Endothelial cell of umbilical vein (primary cell): ENCODE results near the gene UNC13D. TPM values are rescaled to one million over a fixed set of nuclear protein-coding genes. Genes with fewer than 3 reads are reported as not detected.

Experiments used
- BruUV-seq: library from RNA; stranded (reverse); fragments of 400-500 nt; replicated peaks from 2 replicates; lab custom pipeline; 2021; lab: Mats Ljungman, UMichigan
- CTCF ChIA-PET: fragments of 300-600, 350-600 bp; sonication (Branson Sonifier 250); formaldehyde crosslinking; loops from one replicate; lab custom pipeline; 2021; ENCODE audit warnings: antibody characterized with exemption, inconsistent platforms; lab: Charles Lee
- POLR2A ChIA-PET: fragments of 300-600, 350-600 bp; sonication (Branson Sonifier 250); formaldehyde crosslinking; loops from one replicate; lab custom pipeline; 2021; ENCODE audit warnings: antibody characterized with exemption, inconsistent platforms; lab: Charles Lee
- DNase-seq: peaks from one replicate; pipeline ENCODE4 v3.0.0-alpha.2; 2011; ENCODE audit warnings: low read depth, low spot score
- FAIRE-seq: peaks from 2 replicates; lab custom pipeline; 2011; peaks lifted over from hg19 to GRCh38; lab: Jason Lieb, UNC
- H2AFZ ChIP-seq: 2 replicates; pipeline ENCODE4 v1.6.0; 2012; ENCODE audit warnings: low read depth, low read length, control low read depth, inconsistent platforms
- H3K27ac ChIP-seq: 2 replicates; pipeline ENCODE4 v1.5.1; 2011; ENCODE audit warnings: low read depth, mild to moderate bottlenecking, control low read depth, low read length, moderate library complexity; ENCODE audit not compliant: insufficient read depth
- H3K27me3 ChIP-seq, 2 experiments: 2 replicates each; pipeline versions ENCODE4 v1.6.0 to v1.6.1; 2011; ENCODE audit warnings: low read length in 2 of 2, mixed read lengths in 1 of 2; ENCODE audit not compliant: control insufficient read depth in 2 of 2, insufficient read depth in 2 of 2
- H3K36me3 ChIP-seq, 2 experiments: 2 replicates in 1 of 2; 3 replicates in 1 of 2; pipeline ENCODE4 v1.5.1; 2011; ENCODE audit warnings: low read length in 2 of 2, mild to moderate bottlenecking in 1 of 2, moderate library complexity in 1 of 2; ENCODE audit not compliant: control insufficient read depth in 2 of 2, insufficient read depth in 2 of 2; ENCODE audit errors: extremely low read depth in 1 of 2
- H3K4me1 ChIP-seq: 3 replicates; pipeline ENCODE4 v1.5.1; 2011; ENCODE audit warnings: mild to moderate bottlenecking, low read length; ENCODE audit not compliant: control insufficient read depth, insufficient read depth; ENCODE audit errors: extremely low read depth
- H3K4me2 ChIP-seq: 2 replicates; pipeline ENCODE4 v1.6.1; 2011; ENCODE audit warnings: low read length, control low read depth, mixed read lengths; ENCODE audit not compliant: insufficient read depth
- H3K4me3 ChIP-seq, 3 experiments: fragments of 200-600 bp in 1 of 3; sonication (generic), shearing (Covaris generic) in 1 of 3; replicated peaks in 1 of 3; 2 replicates each; pipeline ENCODE4 v1.5.1; 2011 to 2016; ENCODE audit warnings: control low read depth in 3 of 3, low read length in 3 of 3, mild to moderate bottlenecking in 2 of 3, inconsistent platforms in 1 of 3, low read depth in 1 of 3, moderate library complexity in 1 of 3; ENCODE audit not compliant: insufficient read depth in 1 of 3
- H3K79me2 ChIP-seq: 2 replicates; pipeline ENCODE4 v1.6.0; 2012; ENCODE audit warnings: low read length, inconsistent platforms; ENCODE audit not compliant: control insufficient read depth, insufficient read depth
- H3K9ac ChIP-seq: replicated peaks from 2 replicates; pipeline ENCODE3; 2011; ENCODE audit warnings: low read length, control low read depth; ENCODE audit not compliant: insufficient read depth; ENCODE audit errors: extremely low read depth
- H3K9me1 ChIP-seq: replicated peaks from 3 replicates; pipeline ENCODE4 v1.6.0; 2011; ENCODE audit warnings: mild to moderate bottlenecking, low read length; ENCODE audit not compliant: control insufficient read depth, insufficient read depth; ENCODE audit errors: extremely low read depth
- H3K9me3 ChIP-seq: replicated peaks from 2 replicates; pipeline ENCODE4 v1.5.1; 2012; ENCODE audit warnings: low read length, inconsistent platforms; ENCODE audit not compliant: control insufficient read depth, insufficient read depth
- H4K20me1 ChIP-seq: replicated peaks from 2 replicates; pipeline ENCODE3; 2011; ENCODE audit warnings: mild to moderate bottlenecking, low read length; ENCODE audit not compliant: control insufficient read depth, insufficient read depth; ENCODE audit errors: extremely low read depth
- EZH2 ChIP-seq: IDR thresholded peaks from 2 replicates; pipeline ENCODE4 v1.6.1; 2012; ENCODE audit warnings: borderline replicate concordance, low read depth, mild to moderate bottlenecking, moderate library complexity, low read length, inconsistent platforms; ENCODE audit not compliant: severe bottlenecking
- FOS ChIP-seq: IDR thresholded peaks from 2 replicates; pipeline ENCODE4 v1.6.1; 2011; ENCODE audit warnings: mild to moderate bottlenecking, low read length, moderate library complexity, borderline replicate concordance; ENCODE audit not compliant: insufficient read depth
- GATA2 ChIP-seq: IDR thresholded peaks from 2 replicates; pipeline ENCODE4 v1.7.0; 2011; ENCODE audit warnings: low read depth, mild to moderate bottlenecking, moderate library complexity, mixed read lengths, low read length; ENCODE audit not compliant: insufficient read length, insufficient read depth
- JUN ChIP-seq: IDR thresholded peaks from 2 replicates; pipeline ENCODE4 v1.6.1; 2011; ENCODE audit warnings: borderline replicate concordance, low read depth; ENCODE audit not compliant: insufficient read length, insufficient read depth
- MYC ChIP-seq: IDR thresholded peaks from one replicate; pipeline ENCODE4 v1.6.1; 2011; ENCODE audit warnings: mild to moderate bottlenecking, low read depth, low read length
- POLR2A ChIP-seq: IDR thresholded peaks from 2 replicates; pipeline ENCODE4 v1.6.1; 2012; ENCODE audit warnings: low read depth, mild to moderate bottlenecking, control low read depth, low read length
- POLR2AphosphoS5 ChIP-seq: IDR thresholded peaks from 2 replicates; pipeline ENCODE4 v1.6.1; 2012; ENCODE audit warnings: low read depth, mild to moderate bottlenecking, control low read depth, low read length, moderate library complexity; ENCODE audit not compliant: insufficient read depth
- dilution Hi-C: fragments of 300-500 bp; cut with MboI; formaldehyde crosslinking; loops from one replicate; pipeline ENCODE4 v1.15.0; 2019; ENCODE audit warnings: low sequenced_read_pairs; ENCODE audit not compliant: extremely low pct_ligation_motif_present
- intact Hi-C: fragments of 100-400 bp; cut with micrococcal nuclease; formaldehyde crosslinking; loops from one replicate; pipeline ENCODE4 v1.10.0; 2022
- polyA plus RNA-seq, 4 experiments: library from polyadenylated mRNA; depleted of rRNA in 3 of 4; stranded (reverse) in 3 of 4; unstranded in 1 of 4; fragments of >200 nt; gene quantifications; 2 replicates each; pipeline versions ENCODE4 v1.2.1 to v1.2.3, GENCODE V29; 2011 to 2012; ENCODE audit warnings: missing spikeins in 1 of 4
- total RNA-seq: library from RNA; stranded (reverse); gene quantifications from 2 replicates; pipeline ENCODE4 v1.2.3, GENCODE V29; 2021
- TF ChIP-seq, protein P1 (sequence below): IDR thresholded peaks from 2 replicates; pipeline ENCODE4 v1.6.1; 2011; ENCODE audit not compliant: insufficient read depth, insufficient read length
- TF ChIP-seq, protein P2 (sequence below), 2 donors: IDR thresholded peaks; 1 replicate in 1 of 2; 2 replicates in 1 of 2; pipeline ENCODE4 v1.5.1; 2011; ENCODE audit warnings: low read length in 2 of 2, mild to moderate bottlenecking in 2 of 2, moderate library complexity in 2 of 2, control low read depth in 1 of 2, inconsistent platforms in 1 of 2, low read depth in 1 of 2; ENCODE audit not compliant: insufficient read depth in 1 of 2; ENCODE audit errors: extremely low read depth in 1 of 2

UNC13D gene
- total and polyA plus RNA-seq, 2 donors (not counting 3 experiments of a cell fraction or from before 2014, with no cell fraction given), result 6.9 to 14.9 TPM

DNA sequence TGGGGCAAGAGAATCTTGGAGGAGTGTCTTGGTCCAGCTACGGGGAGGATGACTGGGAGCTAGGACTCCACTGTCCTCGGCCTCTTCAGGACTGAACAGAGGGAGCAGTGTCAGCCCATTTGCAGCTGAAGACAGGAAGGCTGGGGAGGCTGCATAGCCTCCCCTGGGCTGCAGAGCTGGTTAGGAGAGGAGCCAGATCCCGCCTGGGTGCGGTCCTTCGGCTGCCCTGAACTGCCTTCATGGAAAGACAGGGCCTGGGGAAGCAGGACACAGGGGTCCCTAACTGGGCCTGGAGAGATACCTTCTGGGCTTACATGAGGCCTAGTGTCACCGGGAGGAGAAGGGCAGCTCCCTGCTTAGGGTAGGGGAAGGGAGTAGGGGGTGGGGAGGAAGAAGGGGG lies 26.6 kb downstream of the UNC13D start:
- Histone ChIP-seq H3K27me3 (no peaks in the 10 kb centered on the region), H3K9ac (no peak overlapping the region), H3K4me2 (no peak overlapping the region), H3K4me3 (no peak overlapping the region), H3K79me2 (no peaks in the 10 kb centered on the region), H2AFZ (no peak overlapping the region), H3K36me3 (peaks cover 0 to 54% of the 10 kb centered on the region in 2 experiments), H3K27ac (no peak overlapping the region), H4K20me1 (no peaks in the 10 kb centered on the region), H3K9me1 (no peaks in the 10 kb centered on the region), H3K4me1 (peaks cover 6% of the 10 kb centered on the region), H3K9me3 (no peaks in the 10 kb centered on the region)
- CTCF ChIA-PET, result interaction anchor here (1.3 to 2.5 kb wide), 2 partner anchors 13 to 34 kb away, joined by 5 to 7 read pairs; no protein-coding TSS in a partner anchor
- no TSS peak for BruUV-seq
- POLR2A ChIA-PET, result no interaction called here
- dilution Hi-C loops, result no loop called here
- TF ChIP-seq POLR2AphosphoS5 (no peak), GATA2 (no peak), EZH2 (no peak)
- DNase-seq, result no peak
- no peak for FAIRE-seq
- intact Hi-C loops, result no loop called here

DNA sequence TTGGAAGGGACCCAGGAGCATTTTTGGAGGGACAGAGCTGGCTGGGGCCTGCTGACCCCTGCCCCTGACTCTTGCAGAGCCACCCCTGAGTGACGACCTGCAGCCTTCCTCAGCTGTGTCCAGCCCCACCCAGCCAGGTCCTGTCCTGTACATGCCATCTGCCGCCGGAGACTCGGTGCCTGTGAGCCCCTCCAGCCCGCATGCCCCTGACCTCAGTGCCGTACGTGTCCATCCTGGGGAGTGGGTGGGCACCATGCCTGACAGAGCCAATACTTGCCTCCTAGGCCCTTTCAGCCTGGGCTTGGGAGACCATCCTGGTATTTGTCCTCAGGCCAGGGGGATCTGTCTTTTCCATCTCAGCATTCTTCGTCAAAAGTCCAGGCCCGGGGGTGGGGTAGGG lies 27.5 kb downstream of the UNC13D start:
- no peaks in the 10 kb centered on the region for H4K20me1 ChIP-seq
- H2AFZ ChIP-seq, result no peak overlapping the region
- no peaks in the 10 kb centered on the region for H3K79me2 ChIP-seq
- BruUV-seq, result no TSS peak
- no peak for FAIRE-seq
- ChIA-PET CTCF (interaction anchor here (1.9 to 2.5 kb wide), 2 partner anchors 11 to 14 kb away, joined by 7 to 12 read pairs; no protein-coding TSS in a partner anchor), POLR2A (interaction anchor here (2.2 kb wide), 1 partner anchor 37 kb away, joined by 13 read pairs; a partner anchor contains a TSS)
- no peak for TF ChIP-seq MYC
- TF ChIP-seq, protein P1, sequence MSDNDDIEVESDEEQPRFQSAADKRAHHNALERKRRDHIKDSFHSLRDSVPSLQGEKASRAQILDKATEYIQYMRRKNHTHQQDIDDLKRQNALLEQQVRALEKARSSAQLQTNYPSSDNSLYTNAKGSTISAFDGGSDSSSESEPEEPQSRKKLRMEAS, result no peak
- no peak for TF ChIP-seq POLR2A
- TF ChIP-seq FOS, result no peak
- TF ChIP-seq, protein P2, sequence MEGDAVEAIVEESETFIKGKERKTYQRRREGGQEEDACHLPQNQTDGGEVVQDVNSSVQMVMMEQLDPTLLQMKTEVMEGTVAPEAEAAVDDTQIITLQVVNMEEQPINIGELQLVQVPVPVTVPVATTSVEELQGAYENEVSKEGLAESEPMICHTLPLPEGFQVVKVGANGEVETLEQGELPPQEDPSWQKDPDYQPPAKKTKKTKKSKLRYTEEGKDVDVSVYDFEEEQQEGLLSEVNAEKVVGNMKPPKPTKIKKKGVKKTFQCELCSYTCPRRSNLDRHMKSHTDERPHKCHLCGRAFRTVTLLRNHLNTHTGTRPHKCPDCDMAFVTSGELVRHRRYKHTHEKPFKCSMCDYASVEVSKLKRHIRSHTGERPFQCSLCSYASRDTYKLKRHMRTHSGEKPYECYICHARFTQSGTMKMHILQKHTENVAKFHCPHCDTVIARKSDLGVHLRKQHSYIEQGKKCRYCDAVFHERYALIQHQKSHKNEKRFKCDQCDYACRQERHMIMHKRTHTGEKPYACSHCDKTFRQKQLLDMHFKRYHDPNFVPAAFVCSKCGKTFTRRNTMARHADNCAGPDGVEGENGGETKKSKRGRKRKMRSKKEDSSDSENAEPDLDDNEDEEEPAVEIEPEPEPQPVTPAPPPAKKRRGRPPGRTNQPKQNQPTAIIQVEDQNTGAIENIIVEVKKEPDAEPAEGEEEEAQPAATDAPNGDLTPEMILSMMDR (IDR thresholded peaks at IDR 0.05; ENCODE audit: extremely low read depth in 1 of 2, insufficient read depth in 1 of 2, low read depth in 1 of 2, low read length in 2 of 2), result no peak
- no peak for TF ChIP-seq EZH2
- no peak for TF ChIP-seq GATA2
- no peak for TF ChIP-seq JUN
- no peak for TF ChIP-seq POLR2AphosphoS5
- DNase-seq, result no peak
- dilution Hi-C loops (no loop called here), intact Hi-C loops (no loop called here)
- no peaks in the 10 kb centered on the region for H3K27me3 ChIP-seq
- no peaks in the 10 kb centered on the region for H3K9me1 ChIP-seq
- H3K27ac ChIP-seq, result no peak overlapping the region
- peaks cover 6% of the 10 kb centered on the region for H3K4me1 ChIP-seq
- H3K9ac ChIP-seq, result no peak overlapping the region
- no peak overlapping the region for H3K4me2 ChIP-seq
- H3K36me3 ChIP-seq, result peaks cover 0 to 53% of the 10 kb centered on the region in 2 experiments
- H3K9me3 ChIP-seq, result no peaks in the 10 kb centered on the region
- H3K4me3 ChIP-seq, result no peak overlapping the region
